ENCODE data around the gene CTXN1.
"Not testable (repeated sequence)": the region's sequence is repeated elsewhere in the genome, so short reads cannot be mapped to it uniquely, and the experiment has no call there.

CTXN1 gene

DNA sequence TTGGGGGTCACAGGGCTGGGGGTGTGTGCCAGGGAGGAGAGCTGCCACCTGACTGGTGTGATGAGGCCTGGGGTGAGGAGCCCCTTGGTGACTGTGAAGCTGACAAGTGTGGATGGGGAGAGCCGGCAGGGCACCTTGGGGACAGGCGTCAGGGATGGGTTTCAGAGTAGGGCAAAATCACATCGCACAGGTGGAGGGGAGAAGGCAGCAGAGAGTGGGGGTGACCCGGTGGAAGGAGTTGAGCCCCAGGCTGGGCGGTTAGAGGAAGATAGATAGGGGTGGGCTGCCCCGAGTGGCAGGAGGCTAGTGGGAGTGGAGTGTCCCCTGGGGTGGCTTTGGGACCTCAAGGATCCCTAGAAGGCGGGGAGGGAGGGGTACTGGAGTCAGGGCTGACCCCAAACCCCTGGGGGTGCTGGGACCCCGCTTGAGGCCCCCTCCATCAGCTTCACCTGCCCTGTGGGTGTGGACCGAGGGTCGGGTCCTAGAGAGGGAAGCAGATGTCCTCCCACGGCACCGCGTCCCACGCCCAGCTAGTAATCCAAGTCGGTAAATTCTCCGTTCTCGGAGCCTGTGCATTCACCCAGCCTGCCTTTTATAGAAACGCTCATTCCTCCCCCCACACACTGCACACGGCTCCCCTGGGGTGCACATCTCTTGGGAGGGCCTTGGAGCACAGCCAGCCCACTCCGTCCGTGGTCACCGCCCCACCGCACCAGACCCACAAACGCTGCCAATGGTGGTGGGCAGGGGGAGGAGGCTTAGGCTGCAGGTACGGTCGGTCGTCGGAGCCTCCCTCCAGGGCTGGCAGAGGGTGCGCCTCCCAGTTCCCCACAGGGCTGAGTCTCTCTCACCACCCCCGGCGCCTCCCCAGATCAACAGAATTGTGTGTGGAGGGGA, 2.4 kb downstream of the CTXN1 start:
- H3K27me3 Mint-ChIP-seq = peaks cover 6% of the 10 kb centered on the region
- H3K27ac Mint-ChIP-seq = no peak overlapping the region
- no peak overlapping the region for H3K4me3 Mint-ChIP-seq
- H3K9me3 Mint-ChIP-seq = no peaks in the 10 kb centered on the region
- peaks cover 29% of the 10 kb centered on the region for H3K4me1 Mint-ChIP-seq (ENCODE audit: low read depth)
- H3K36me3 Mint-ChIP-seq (ENCODE audit: low read depth) = peaks cover 7% of the 10 kb centered on the region

DNA sequence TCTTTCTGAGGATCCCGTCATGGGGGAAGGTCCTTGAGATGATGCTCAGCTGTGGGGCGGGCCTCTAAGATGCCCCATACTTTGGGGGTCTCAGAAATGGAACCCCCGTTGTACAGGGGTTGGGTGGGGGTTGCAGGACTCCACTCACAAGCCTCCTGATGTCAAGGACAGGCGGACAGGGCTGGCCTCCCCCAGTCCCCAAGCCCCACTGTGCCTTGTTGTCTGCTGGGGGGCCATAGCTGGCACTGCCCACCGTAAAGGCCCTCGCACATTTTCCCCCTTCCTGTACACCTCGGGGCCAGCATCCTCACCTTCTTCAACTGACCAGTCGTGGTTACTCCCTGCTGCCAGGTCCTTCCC, 3.1 kb downstream of the CTXN1 start:
- Mint-ChIP-seq H3K27ac (no peak overlapping the region), H3K9me3 (no peaks in the 10 kb centered on the region), H3K4me1 (ENCODE audit: low read depth) (peaks cover 30% of the 10 kb centered on the region), H3K27me3 (peaks cover 13% of the 10 kb centered on the region), H3K36me3 (ENCODE audit: low read depth) (no peaks in the 10 kb centered on the region), H3K4me3 (no peak overlapping the region)

DNA sequence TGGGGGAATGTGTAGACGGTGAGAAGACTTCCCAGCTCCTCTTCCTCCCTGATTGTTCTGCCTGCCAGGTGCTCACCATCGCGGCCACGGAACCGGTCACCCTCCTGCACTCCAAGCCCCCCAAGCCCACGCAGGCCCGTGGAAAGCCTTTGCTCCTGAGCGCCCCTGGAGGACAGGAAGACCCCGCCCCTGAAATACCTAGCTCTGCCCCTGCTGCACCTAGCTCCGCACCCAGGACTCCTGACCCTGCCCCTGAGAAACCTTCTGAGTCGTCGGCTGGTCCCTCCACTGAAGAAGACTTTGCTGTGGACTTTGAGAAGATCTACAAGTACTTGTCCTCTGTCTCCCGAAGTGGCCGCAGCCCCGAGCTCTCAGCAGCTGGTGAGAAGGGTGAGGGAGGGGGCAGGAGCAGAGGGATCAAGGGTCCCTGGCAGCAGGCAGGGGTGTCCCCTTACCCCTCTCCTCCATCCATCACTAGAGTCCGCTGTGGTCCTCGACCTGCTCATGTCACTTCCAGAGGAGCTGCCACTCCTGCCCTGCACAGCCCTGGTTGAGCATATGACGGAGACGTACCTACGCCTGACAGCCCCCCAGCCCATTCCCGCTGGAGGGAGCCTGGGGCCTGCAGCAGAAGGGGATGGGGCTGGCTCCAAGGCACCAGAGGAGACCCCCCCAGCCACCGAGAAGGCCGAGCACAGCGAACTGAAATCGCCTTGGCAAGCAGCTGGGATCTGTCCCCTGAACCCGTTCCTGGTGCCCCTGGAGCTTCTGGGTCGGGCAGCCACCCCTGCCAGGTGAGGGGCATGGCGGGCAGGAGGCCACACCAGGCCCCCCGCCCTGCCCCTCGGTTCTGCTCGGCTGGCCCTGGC, 3.7 kb downstream of the CTXN1 start:
- H3K4me1 Mint-ChIP-seq (ENCODE audit: low read depth) = peaks cover 31% of the 10 kb centered on the region
- no peak overlapping the region for H3K27ac Mint-ChIP-seq
- H3K4me3 Mint-ChIP-seq = peak overlapping the region; percentile 21
- H3K9me3 Mint-ChIP-seq = no peaks in the 10 kb centered on the region
- H3K36me3 Mint-ChIP-seq (ENCODE audit: low read depth) = no peaks in the 10 kb centered on the region
- H3K27me3 Mint-ChIP-seq = peaks cover 13% of the 10 kb centered on the region

DNA sequence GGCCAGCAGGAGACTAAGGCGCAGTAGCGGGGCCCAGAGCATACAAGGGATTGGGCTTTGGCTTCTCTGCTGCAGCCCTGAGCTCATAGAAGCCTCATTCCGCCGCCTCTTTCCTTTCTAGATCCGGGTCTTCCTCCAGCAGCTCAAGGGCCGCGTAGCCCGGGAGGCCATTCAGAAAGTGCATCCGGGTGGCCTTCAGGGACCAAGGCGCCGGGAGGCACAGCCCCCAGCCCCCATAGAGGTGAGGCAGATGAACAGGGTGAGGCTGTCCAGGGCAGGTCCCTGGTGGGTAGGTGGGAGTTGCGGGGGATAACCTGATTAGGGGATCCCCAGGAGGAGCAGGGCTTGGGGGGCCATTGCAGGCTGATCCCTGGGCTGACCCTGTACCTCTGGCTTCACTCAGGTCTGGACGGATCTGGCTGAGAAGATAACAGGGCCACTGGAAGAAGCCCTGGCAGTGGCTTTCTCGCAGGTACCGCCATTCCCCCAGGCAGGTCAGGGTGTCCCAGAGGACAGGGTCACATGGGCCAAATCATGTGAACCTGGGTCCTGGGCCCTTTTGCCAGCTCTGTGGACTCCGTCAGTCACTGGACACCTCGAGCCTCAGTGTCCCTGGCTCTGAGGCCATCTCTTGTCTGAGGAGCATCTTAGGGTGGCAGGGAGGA, 4.5 kb downstream of the CTXN1 start:
- H3K4me3 Mint-ChIP-seq = peak overlapping the region; percentile 84

DNA sequence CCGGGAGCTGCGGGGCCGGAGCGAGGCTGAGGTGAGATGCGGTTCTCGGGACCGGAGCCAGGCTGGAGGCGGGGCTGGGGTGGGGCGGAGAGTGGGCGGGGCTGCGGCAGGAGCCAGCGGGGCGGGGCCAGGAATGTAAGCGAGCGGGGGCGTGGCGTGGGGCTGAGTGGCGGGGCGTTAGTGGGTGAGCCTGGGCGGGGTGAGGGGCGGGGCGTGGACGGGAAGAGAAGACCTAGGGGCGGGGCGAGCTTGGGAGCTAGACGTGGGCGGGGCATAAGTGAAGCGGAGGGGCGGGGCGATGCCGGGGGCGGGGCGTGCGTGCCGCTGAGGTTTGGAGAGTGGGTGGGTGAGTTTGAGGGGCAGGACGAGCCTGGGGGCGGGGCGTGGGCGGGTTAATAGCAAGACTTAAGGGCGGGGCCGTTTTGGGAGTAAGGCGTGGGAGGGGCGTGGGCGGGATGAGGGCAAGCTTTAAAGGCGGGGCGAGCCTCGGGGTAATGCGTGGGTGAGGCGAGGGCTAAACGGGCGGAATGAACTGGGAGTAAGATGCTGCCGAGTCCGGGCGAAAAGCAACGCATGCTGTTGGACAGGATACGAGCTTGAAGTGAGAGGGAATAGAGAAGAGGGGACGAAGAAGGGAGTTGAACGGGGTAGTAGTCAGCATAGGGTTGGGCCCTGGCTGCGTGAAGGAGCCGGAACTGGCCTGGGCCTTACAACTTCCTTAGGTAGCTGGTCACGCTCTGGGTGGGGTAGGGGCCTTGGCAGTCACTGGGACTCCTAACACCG, 5.2 kb downstream of the CTXN1 start:
- H3K27ac Mint-ChIP-seq = peak overlapping the region; percentile 89
- H3K4me3 Mint-ChIP-seq = peak overlapping the region; percentile 84
- H3K36me3 Mint-ChIP-seq (ENCODE audit: low read depth) = no peaks in the 10 kb centered on the region
- H3K9me3 Mint-ChIP-seq = no peaks in the 10 kb centered on the region
- H3K4me1 Mint-ChIP-seq (ENCODE audit: low read depth) = peaks cover 34% of the 10 kb centered on the region
- peaks cover 20% of the 10 kb centered on the region for H3K27me3 Mint-ChIP-seq

More for the DNA sequence above, 4.5 kb downstream of the CTXN1 start:
- Mint-ChIP-seq H3K27me3 (peaks cover 17% of the 10 kb centered on the region), H3K4me1 (ENCODE audit: low read depth) (peaks cover 33% of the 10 kb centered on the region), H3K36me3 (ENCODE audit: low read depth) (no peaks in the 10 kb centered on the region), H3K27ac (peak overlapping the region; percentile 89), H3K9me3 (no peaks in the 10 kb centered on the region)

DNA sequence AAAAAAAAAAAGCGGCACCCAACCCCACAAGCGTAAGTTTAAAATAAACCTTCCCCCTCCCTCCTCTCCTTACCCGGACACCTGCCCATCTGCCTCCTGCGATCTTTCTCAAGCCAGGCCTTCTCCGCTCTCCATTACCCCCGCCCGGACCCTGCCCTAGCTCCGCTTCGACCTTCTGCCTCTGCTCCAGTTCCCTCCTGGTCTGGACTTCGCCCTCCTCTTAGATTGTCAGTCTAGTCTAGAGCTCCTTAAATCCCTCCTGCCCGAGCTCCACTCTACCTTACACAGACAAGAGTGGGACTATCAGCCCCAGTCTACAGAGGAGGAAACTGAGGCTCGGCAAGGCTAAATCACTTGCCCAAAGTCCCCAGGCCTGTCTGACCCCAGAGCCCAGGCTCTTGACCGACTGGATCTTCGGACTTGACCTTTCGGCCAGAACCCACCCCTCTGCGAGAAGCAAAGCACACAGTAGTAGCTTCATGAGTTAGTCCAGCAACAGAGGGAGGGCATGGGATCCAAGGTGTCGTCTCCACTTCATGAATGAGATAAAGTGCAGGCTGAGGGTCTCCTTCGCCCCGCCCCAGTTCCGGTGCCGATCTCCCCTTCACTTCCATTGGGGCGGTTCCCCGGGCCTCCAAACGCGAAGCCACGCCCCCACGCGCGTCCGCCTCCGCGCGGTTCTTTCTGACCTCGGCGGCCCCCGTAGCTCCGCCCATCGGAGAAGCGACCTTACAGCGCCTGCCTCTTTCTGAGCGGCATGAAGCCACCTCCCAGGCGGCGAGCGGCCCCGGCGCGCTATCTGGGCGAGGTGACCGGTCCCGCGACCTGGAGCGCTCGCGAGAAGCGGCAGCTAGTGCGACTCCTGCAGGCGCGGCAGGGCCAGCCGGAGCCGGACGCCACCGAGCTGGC, 6.1 kb downstream of the CTXN1 start, which contains the start of gene SNAPC2:
TSS of gene SNAPC2 (plus strand) at position 729 of the 909 bp plus-strand sequence. CDS start at position 758, 29 bp downstream.
- peaks cover 34% of the 10 kb centered on the region for H3K4me1 Mint-ChIP-seq (ENCODE audit: low read depth)
- H3K9me3 Mint-ChIP-seq = no peaks in the 10 kb centered on the region
- H3K4me3 Mint-ChIP-seq = peak within 1 kb of the TSS; percentile 84
- no peaks in the 10 kb centered on the region for H3K36me3 Mint-ChIP-seq (ENCODE audit: low read depth)
- peak within 1 kb of the TSS; percentile 89 for H3K27ac Mint-ChIP-seq
- peaks cover 28% of the 10 kb centered on the region for H3K27me3 Mint-ChIP-seq

DNA sequence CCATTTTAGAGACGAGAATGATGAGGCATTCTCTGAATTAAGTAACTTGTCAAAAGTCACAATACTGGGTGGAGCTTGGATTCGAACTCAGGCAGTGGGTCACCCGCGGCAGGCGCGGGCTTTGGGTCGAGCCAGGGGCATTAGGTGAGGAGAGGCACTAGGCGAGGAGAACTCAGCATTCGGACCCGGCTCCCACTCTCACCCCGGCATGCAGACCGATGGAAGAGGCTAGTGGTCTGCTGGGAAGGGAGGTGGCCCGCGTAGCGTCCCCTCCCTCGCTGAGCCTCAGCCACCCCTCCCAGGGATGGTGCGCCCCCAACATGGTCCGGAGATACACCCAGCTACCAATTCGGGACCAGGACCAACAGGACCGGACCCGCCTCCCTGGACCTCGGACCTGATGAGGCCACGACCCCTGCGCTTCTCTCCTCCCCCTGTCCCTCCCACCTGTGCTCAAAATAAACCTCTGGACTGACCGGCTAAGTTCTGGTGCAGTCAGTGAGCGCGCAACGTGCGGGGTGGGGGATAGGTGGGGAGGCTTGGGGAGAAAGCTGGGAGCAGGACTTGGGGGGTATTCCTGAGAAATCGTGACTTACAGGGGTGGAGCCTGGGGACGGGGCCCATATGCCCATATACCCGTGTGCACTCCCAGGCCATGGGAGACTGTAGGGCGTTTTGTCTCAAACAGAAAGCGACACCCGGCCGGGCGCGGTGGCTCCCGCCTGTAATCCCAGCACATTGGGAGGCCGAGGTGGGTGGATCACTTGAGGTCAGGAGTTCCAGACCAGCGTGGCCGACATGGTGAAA, 7.1 kb downstream of the CTXN1 start:
- H3K9me3 Mint-ChIP-seq = no peaks in the 10 kb centered on the region
- no peak overlapping the region for H3K27ac Mint-ChIP-seq
- peaks cover 33% of the 10 kb centered on the region for H3K27me3 Mint-ChIP-seq
- no peaks in the 10 kb centered on the region for H3K36me3 Mint-ChIP-seq (ENCODE audit: low read depth)
- H3K4me3 Mint-ChIP-seq = peak overlapping the region; percentile 26
- peaks cover 34% of the 10 kb centered on the region for H3K4me1 Mint-ChIP-seq (ENCODE audit: low read depth)

DNA sequence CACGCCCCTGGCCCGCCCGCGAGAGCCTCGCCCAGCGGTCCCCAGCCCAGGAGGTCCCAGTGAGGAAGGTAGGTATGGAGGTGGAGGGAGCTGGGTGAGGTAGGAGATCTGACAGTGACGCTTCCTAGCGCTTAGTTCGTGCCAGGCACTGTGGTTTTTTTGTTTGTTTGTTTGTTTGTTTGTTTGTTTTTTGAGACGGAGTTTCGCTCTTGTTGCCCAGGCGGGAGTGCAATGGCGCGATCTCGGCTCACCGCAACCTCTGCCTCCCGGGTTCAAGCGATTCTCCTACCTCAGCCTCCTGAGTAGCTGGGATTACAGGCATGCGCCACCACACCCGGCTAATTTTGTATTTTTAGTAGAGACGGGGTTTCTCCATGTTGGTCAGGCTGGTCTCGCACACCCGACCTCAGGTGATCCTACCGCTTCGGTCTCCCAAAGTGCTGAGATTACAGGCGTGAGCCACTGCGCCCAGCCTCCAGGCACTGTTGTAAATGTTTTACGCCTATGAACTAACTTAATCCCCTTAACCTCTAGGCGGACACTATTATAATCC, 7.8 kb downstream of the CTXN1 start:
- not testable (repeated sequence) for H3K27ac Mint-ChIP-seq; H3K36me3 Mint-ChIP-seq (ENCODE audit: low read depth); H3K9me3 Mint-ChIP-seq
- Mint-ChIP-seq H3K4me3 (peak overlapping the region; percentile 52), H3K4me1 (ENCODE audit: low read depth) (peaks cover 34% of the 10 kb centered on the region), H3K27me3 (peaks cover 33% of the 10 kb centered on the region)

DNA sequence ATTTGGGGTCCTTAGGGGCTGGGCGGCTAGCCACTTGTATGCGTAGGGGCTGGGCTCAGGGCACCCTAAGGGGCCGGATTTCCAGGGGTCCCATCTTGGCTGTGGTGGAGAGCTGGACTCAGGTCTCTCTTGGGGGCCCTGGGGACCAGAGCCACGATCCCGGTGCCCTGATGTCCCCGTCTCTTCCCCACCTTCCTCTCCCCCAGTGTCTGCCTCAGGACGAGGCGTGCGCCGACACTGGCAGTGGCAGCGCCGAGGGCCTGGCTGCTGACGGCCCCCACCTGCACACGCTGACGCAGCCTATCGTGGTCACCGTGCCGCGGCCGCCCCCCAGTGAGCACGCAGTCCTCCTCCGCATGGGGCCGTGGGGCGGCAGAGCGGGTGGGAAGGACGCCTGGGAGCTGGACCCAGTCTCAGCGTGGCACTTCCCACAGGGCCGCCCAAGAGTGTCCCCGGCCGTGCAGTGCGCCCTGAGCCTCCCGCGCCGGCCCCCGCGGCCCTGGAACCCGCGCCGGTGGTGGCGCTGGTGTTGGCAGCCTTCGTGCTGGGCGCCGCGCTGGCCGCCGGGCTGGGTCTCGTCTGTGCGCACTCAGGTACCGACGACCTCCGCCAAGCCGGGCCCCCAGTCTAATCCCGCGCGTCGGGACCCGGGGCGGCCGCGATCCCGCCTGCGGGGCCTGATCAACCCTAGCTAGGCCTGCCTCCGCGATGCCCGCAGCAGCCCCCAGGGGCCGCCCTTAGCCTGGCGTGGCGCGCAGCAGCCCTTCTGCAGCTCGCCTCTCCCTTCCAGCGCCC, 8.5 kb downstream of the CTXN1 start:
- Mint-ChIP-seq H3K27me3 (peaks cover 33% of the 10 kb centered on the region), H3K4me1 (ENCODE audit: low read depth) (peaks cover 34% of the 10 kb centered on the region), H3K4me3 (peak overlapping the region; percentile 69), H3K9me3 (no peaks in the 10 kb centered on the region), H3K36me3 (ENCODE audit: low read depth) (peaks cover 5% of the 10 kb centered on the region), H3K27ac (no peak overlapping the region)

DNA sequence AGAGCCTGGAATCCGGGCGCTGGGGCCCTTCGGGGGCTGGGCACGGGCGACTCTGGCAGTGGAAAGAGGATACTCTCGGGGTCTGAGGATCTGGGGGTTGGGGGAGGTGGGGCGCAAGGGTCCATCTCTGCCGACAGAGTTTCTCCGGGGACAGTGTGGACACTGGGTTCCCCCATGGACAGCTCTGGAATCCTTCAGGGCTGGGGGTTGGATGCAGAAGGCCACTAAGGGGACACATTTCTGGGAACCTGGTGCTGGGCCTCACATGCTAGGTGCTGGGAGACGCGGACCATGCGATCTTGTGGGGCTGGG, 9.0 kb downstream of the CTXN1 start:
- Mint-ChIP-seq H3K9me3 (no peaks in the 10 kb centered on the region), H3K27me3 (peaks cover 33% of the 10 kb centered on the region), H3K4me3 (peak overlapping the region; percentile 69), H3K36me3 (ENCODE audit: low read depth) (peaks cover 8% of the 10 kb centered on the region), H3K4me1 (ENCODE audit: low read depth) (peaks cover 34% of the 10 kb centered on the region), H3K27ac (no peak overlapping the region)

DNA sequence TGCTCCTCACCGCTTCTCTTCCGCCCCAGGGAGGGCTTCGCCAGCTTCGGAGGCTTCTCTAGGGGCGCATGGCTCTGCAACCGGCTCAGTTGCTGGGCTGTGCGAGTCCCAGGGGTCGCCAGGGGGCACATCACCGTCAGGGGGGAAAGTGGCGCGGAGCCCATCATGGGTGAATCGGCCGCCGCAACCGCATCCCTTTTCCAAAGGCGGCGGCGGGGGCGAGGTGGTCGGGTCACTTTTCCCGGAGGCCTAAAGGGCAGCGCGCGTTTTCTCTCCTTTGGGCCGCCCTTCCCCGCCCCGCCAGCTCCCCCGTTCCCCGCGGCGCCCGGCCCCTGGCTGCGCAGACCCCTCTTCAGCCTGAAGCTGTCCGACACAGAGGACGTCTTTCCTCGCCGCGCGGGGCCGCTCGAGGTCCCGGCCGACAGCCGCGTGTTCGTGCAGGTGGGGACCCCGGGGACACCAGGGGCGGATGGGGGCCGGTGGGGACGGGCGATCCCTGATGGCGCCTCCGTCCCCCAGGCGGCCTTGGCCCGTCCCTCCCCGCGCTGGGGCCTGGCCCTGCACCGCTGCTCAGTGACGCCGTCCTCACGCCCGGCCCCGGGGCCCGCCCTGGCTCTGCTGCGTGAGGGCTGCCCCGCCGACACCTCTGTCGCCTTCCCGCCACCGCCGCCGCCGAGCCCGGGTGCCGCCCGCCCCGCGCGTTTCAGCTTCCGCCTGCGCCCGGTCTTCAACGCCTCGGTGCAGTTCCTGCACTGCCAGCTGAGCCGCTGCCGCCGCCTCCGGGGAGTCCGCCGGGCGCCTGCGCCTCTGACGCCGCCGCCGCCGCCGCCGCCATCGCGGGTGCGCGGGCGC, 9.6 kb downstream of the CTXN1 start:
- Mint-ChIP-seq H3K4me3 (peak overlapping the region; percentile 52), H3K27ac (no peak overlapping the region), H3K9me3 (no peaks in the 10 kb centered on the region)

More for the DNA sequence above, 9.6 kb downstream of the CTXN1 start:
- H3K27me3 Mint-ChIP-seq = peaks cover 33% of the 10 kb centered on the region
- H3K36me3 Mint-ChIP-seq (ENCODE audit: low read depth) = peaks cover 11% of the 10 kb centered on the region
- peaks cover 34% of the 10 kb centered on the region for H3K4me1 Mint-ChIP-seq (ENCODE audit: low read depth)

Measured in stimulated activated naive CD8-positive, alpha-beta T cell treated with anti-CD3 and anti-CD28 coated beads, Interleukin-15, Interleukin-2, amounts not matched to agents 100 ng/mL and 50 ng/mL, for 24 hours (primary cell).